T-cell (primary cell): ENCODE measurements around the gene PYCR2. TPM values are rescaled to one million over a fixed set of nuclear protein-coding genes. Genes with fewer than 3 reads are reported as not detected.

Source experiments
- ATAC-seq, 4 experiments: fragments of 200-7000 bp in 3 of 4; fragments of 150-1000 bp in 1 of 4; cut with Tn5 transposase; replicated peaks in 1 of 4; 1 replicate in 3 of 4; 2 replicates in 1 of 4; pipeline ENCODE4 v1.10.0; 2021; ENCODE audit warnings: moderate library complexity in 3 of 4, mild to moderate bottlenecking in 2 of 4, moderate number of reproducible peaks in 1 of 4
- CTCF ChIA-PET, 2 donors: fragments of 300-600 bp; sonication (Branson Sonifier 250); formaldehyde crosslinking; loops; one replicate each; lab custom pipeline; 2022; ENCODE audit warnings: antibody characterized with exemption in 2 of 2; lab: Charles Lee
- POLR2A ChIA-PET, 2 donors: fragments of 300-600 bp; sonication (Branson Sonifier 250); formaldehyde crosslinking; loops; one replicate each; lab custom pipeline; 2022; ENCODE audit warnings: antibody characterized with exemption in 2 of 2; lab: Charles Lee
- DNase-seq, 35 experiments: peaks; one replicate each; pipeline versions ENCODE4 v3.0.0 to v3.0.0-alpha.2; 2013 to 2023
- H3K27ac ChIP-seq: one replicate; pipeline ENCODE4 v1.5.1; 2013; ENCODE audit warnings: low read length
- H3K27me3 ChIP-seq, 2 experiments: replicated peaks in 1 of 2; 1 replicate in 1 of 2; 2 replicates in 1 of 2; pipeline versions ENCODE4 v1.6.1 to v1.7.0; 2013; ENCODE audit warnings: low read length in 1 of 2, mixed read lengths in 1 of 2; ENCODE audit not compliant: control insufficient read depth in 2 of 2, insufficient read depth in 2 of 2; ENCODE audit errors: extremely low read depth in 1 of 2
- H3K36me3 ChIP-seq, 2 donors: 1 replicate in 1 of 2; 2 replicates in 1 of 2; pipeline versions ENCODE4 v1.6.1 to v1.7.0; 2013; ENCODE audit warnings: low read length in 1 of 2; ENCODE audit not compliant: control insufficient read depth in 2 of 2, insufficient read depth in 1 of 2; ENCODE audit errors: extremely low read depth in 1 of 2
- H3K4me1 ChIP-seq, 2 experiments: 1 replicate in 1 of 2; 2 replicates in 1 of 2; pipeline versions ENCODE4 v1.6.1 to v1.7.0; 2013; ENCODE audit warnings: low read length in 2 of 2, mixed read lengths in 1 of 2; ENCODE audit not compliant: insufficient read depth in 2 of 2, control insufficient read depth in 1 of 2; ENCODE audit errors: extremely low read depth in 1 of 2
- H3K4me3 ChIP-seq, 2 donors: 1 replicate in 1 of 2; 2 replicates in 1 of 2; pipeline versions ENCODE4 v1.5.1 to v1.7.0; 2013; ENCODE audit warnings: mild to moderate bottlenecking in 2 of 2, low read length in 1 of 2, moderate library complexity in 1 of 2; ENCODE audit not compliant: control insufficient read depth in 1 of 2; ENCODE audit errors: extremely low read depth in 1 of 2
- H3K9me3 ChIP-seq: 2 replicates; pipeline ENCODE4 v1.7.0; 2013
- H3K27ac Mint-ChIP-seq, 2 donors: one replicate each; pipeline ENCODE4 v1.8.0; 2020 to 2021; ENCODE audit warnings: mild to moderate bottlenecking in 2 of 2, mixed read lengths in 2 of 2
- H3K27me3 Mint-ChIP-seq, 2 donors: one replicate each; pipeline ENCODE4 v1.8.0; 2021 to 2022; ENCODE audit warnings: mixed read lengths in 2 of 2
- H3K36me3 Mint-ChIP-seq: one replicate; pipeline ENCODE4 v1.8.0; 2021; ENCODE audit warnings: mixed read lengths
- H3K4me1 Mint-ChIP-seq, 3 donors: one replicate each; pipeline ENCODE4 v1.8.0; 2020 to 2022; ENCODE audit warnings: mixed read lengths in 3 of 3, mild to moderate bottlenecking in 1 of 3
- H3K4me3 Mint-ChIP-seq, 3 donors: one replicate each; pipeline ENCODE4 v1.8.0; 2020 to 2022; ENCODE audit warnings: mild to moderate bottlenecking in 3 of 3, mixed read lengths in 3 of 3, moderate library complexity in 3 of 3
- H3K9me3 Mint-ChIP-seq, 3 donors: one replicate each; pipeline ENCODE4 v1.8.0; 2020 to 2022; ENCODE audit warnings: mixed read lengths in 3 of 3
- WGBS: methylation state at CpG from one replicate; pipeline ENCODE4 v1.1.5; 2013; ENCODE audit warnings: missing lambda C conversion rate; ENCODE audit not compliant: insufficient coverage; 5-methylcytosine and 5-hydroxymethylcytosine counted together
- total RNA-seq, 35 experiments: library from RNA in 6 of 35; stranded (reverse) in 6 of 35; fragments of 120-200 nt in 1 of 35; gene quantifications; one replicate each; pipeline versions ENCODE4 v1.2.1 to v1.2.4 and lab custom pipeline; 2013 to 2026

The PYCR2 gene
- total RNA-seq, 5 donors from 2014 or later (not counting 1 experiment from before 2014, with no cell fraction given) = 54.4 to 138 (median 126) TPM

DNA sequence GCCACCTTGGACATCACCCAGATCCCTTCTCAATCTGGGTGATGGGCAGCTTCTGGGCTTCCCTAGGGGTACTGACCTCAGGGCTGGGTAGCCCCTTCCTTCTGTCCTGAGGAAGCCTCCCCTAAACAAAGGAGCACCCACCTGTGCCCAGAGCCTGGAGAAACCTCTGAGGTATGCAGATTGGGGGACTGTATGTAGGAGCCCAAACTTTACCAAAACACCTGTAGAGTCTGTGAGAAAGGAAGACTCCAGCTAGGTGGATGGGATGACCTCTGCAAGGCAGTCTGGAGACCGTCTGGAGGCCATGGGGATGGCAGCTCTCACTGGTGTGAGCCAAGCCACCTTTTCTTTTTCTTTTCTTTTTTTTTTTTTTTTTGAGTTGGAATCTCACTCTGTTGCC is 30.7 kb upstream of the PYCR2 start:
- H3K36me3 Mint-ChIP-seq = no peaks in the 10 kb centered on the region
- Histone ChIP-seq H3K27ac (no peak overlapping the region), H3K36me3 (no peaks in the 10 kb centered on the region), H3K4me1 (peaks cover 0 to 7% of the 10 kb centered on the region in 2 experiments), H3K27me3 (peaks cover 0 to 36% of the 10 kb centered on the region in 2 experiments), H3K9me3 (no peaks in the 10 kb centered on the region), H3K4me3 (no peak overlapping the region)
- ChIA-PET CTCF (interaction anchor here (0.7 kb wide), 2 partner anchors 467 to 894 kb away, joined by 4 read pairs; no protein-coding TSS in a partner anchor), POLR2A (no interaction called here)
- WGBS = no CpG with 5 or more reads among the region's 1 CpG
- no peaks in the 10 kb centered on the region for H3K9me3 Mint-ChIP-seq
- H3K4me3 Mint-ChIP-seq = no peak overlapping the region
- H3K4me1 Mint-ChIP-seq = peaks cover 0 to 3% (median 0%) of the 10 kb centered on the region in 3 donors
- H3K27me3 Mint-ChIP-seq = peaks cover 11 to 20% of the 10 kb centered on the region in 2 donors
- H3K27ac Mint-ChIP-seq = no peak overlapping the region
- ATAC-seq (no peak), DNase-seq (no peak)

GRCh38 chr1:225953315-225953714 is 29.3 kb upstream of the PYCR2 start:
- Mint-ChIP-seq H3K27ac (no peak overlapping the region), H3K36me3 (no peaks in the 10 kb centered on the region), H3K4me1 (no peaks in the 10 kb centered on the region), H3K4me3 (no peak overlapping the region), H3K27me3 (peaks cover 11 to 20% of the 10 kb centered on the region in 2 donors), H3K9me3 (no peaks in the 10 kb centered on the region)
- Histone ChIP-seq H3K36me3 (no peaks in the 10 kb centered on the region), H3K27me3 (peaks cover 0 to 35% of the 10 kb centered on the region in 2 experiments), H3K9me3 (no peaks in the 10 kb centered on the region), H3K4me1 (peaks cover 0 to 3% of the 10 kb centered on the region in 2 experiments), H3K27ac (no peak overlapping the region), H3K4me3 (no peak overlapping the region)
- ChIA-PET CTCF (no interaction called here), POLR2A (no interaction called here)
- ATAC-seq = no peak
- no peak for DNase-seq
- WGBS = no CpG with 5 or more reads among the region's 4 CpGs

GRCh38 chr1:225950905-225951497 is 27.0 kb upstream of the PYCR2 start:
- ATAC-seq (no peak), DNase-seq (no peak)
- no peak overlapping the region for H3K4me3 ChIP-seq
- peaks cover 0 to 26% of the 10 kb centered on the region in 2 experiments for H3K27me3 ChIP-seq
- no peak overlapping the region for H3K27ac ChIP-seq
- 71% methylated on average over 6 of the region's 9 CpGs for WGBS
- ChIA-PET CTCF (no interaction called here), POLR2A (no interaction called here)
- H3K27me3 Mint-ChIP-seq = peaks cover 11 to 28% of the 10 kb centered on the region in 2 donors
- no peaks in the 10 kb centered on the region for H3K36me3 ChIP-seq
- H3K27ac Mint-ChIP-seq = no peak overlapping the region
- no peaks in the 10 kb centered on the region for H3K9me3 Mint-ChIP-seq
- H3K9me3 ChIP-seq = no peaks in the 10 kb centered on the region
- no peaks in the 10 kb centered on the region for H3K4me1 Mint-ChIP-seq
- H3K4me1 ChIP-seq = no peaks in the 10 kb centered on the region
- H3K36me3 Mint-ChIP-seq = no peaks in the 10 kb centered on the region
- H3K4me3 Mint-ChIP-seq = no peak overlapping the region

DNA sequence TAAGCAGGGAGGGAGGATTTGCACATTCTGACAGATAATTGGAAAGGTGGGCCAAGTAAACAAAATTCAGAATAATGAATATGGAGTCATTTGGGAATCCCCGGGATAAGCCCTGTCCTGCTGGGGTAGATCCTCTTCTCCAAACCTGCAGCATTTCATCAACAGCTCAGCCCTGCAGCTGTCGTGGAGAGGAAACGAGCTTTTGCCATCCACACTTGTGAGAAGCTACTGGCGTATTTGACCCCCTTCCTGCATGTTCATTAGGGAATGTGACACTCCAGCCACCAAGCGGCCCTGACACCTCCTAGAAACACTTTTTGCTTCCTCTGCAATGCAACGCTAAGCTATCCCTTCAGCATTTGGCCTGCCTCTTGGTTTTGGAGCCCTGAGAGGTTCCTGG is 25.0 kb upstream of the PYCR2 start:
- Mint-ChIP-seq H3K36me3 (no peaks in the 10 kb centered on the region), H3K27me3 (peaks cover 11 to 22% of the 10 kb centered on the region in 2 donors), H3K4me3 (no peak overlapping the region), H3K27ac (no peak overlapping the region), H3K9me3 (no peaks in the 10 kb centered on the region), H3K4me1 (peaks cover 10 to 14% (median 11%) of the 10 kb centered on the region in 3 donors)
- CTCF ChIA-PET = no interaction called here
- no peak for ATAC-seq
- H3K27me3 ChIP-seq = peaks cover 0 to 20% of the 10 kb centered on the region in 2 experiments
- no peaks in the 10 kb centered on the region for H3K36me3 ChIP-seq
- DNase-seq = no peak
- H3K4me1 ChIP-seq = peaks cover 2 to 13% of the 10 kb centered on the region in 2 experiments
- H3K9me3 ChIP-seq = no peaks in the 10 kb centered on the region
- no peak overlapping the region for H3K4me3 ChIP-seq
- WGBS = 91% methylated on average over 4 of the region's 6 CpGs
- POLR2A ChIA-PET = no interaction called here
- H3K27ac ChIP-seq = no peak overlapping the region

DNA sequence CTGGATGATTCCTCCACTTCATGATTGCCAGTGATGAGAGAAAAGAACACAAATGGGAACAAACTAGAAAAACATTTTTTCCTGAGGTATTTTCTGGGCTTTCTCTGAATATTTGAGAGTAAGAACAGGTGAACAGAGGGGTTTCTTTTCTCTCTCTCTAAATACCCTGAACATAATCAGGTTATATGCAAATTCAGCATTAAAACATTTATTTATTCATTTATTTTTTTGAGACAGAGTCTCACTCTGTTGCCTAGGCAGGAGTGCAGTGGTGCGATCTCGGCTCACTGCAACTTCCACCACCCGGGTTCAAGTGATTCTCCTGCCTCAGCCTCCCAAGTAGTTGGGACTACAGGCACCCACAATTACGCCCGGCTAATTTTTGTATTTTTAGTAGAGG is 22.8 kb upstream of the PYCR2 start:
- no peak overlapping the region for H3K4me3 Mint-ChIP-seq
- 100% methylated on average over 2 of the region's 5 CpGs for WGBS
- CTCF ChIA-PET = no interaction called here
- ATAC-seq = no peak
- Histone ChIP-seq H3K36me3 (no peaks in the 10 kb centered on the region), H3K27ac (no peak overlapping the region), H3K4me3 (no peak overlapping the region), H3K9me3 (no peaks in the 10 kb centered on the region), H3K4me1 (peaks cover 2 to 13% of the 10 kb centered on the region in 2 experiments), H3K27me3 (peaks cover 0 to 19% of the 10 kb centered on the region in 2 experiments)
- no peaks in the 10 kb centered on the region for H3K36me3 Mint-ChIP-seq
- H3K4me1 Mint-ChIP-seq = peaks cover 10 to 15% (median 11%) of the 10 kb centered on the region in 3 donors
- H3K27me3 Mint-ChIP-seq = peaks cover 7 to 15% of the 10 kb centered on the region in 2 donors
- no peak overlapping the region for H3K27ac Mint-ChIP-seq
- no peaks in the 10 kb centered on the region for H3K9me3 Mint-ChIP-seq
- POLR2A ChIA-PET = no interaction called here
- DNase-seq = no peak

GRCh38 chr1:225946082-225946620 is 22.1 kb upstream of the PYCR2 start:
- ATAC-seq = no peak
- Mint-ChIP-seq H3K4me3 (no peak overlapping the region), H3K27me3 (peaks cover 6 to 15% of the 10 kb centered on the region in 2 donors)

More at GRCh38 chr1:225946082-225946620, 22.1 kb upstream of the PYCR2 start:
- Histone ChIP-seq H3K4me1 (peaks cover 2 to 13% of the 10 kb centered on the region in 2 experiments), H3K27me3 (peaks cover 0 to 18% of the 10 kb centered on the region in 2 experiments), H3K36me3 (no peaks in the 10 kb centered on the region), H3K9me3 (no peaks in the 10 kb centered on the region), H3K27ac (no peak overlapping the region), H3K4me3 (no peak overlapping the region)
- DNase-seq = no peak
- CTCF ChIA-PET = interaction anchor here in 1 of 2 donors (1.1 kb wide), 1 partner anchor 17 kb away, joined by 3 read pairs; no protein-coding TSS in a partner anchor
- Mint-ChIP-seq H3K36me3 (no peaks in the 10 kb centered on the region), H3K4me1 (peaks cover 10 to 15% (median 11%) of the 10 kb centered on the region in 3 donors), H3K9me3 (no peaks in the 10 kb centered on the region), H3K27ac (no peak overlapping the region)
- POLR2A ChIA-PET = no interaction called here
- WGBS = 79% methylated on average over 3 of the region's 4 CpGs
